Esophagus squamous epithelium (tissue), 4 donors: Measurements from ENCODE around the gene BAG2.

Experiments used
- POLR2A ChIP-seq, 4 donors: fragments of 450-650 bp; IDR thresholded peaks; one replicate each; pipeline ENCODE4 v1.6.1; 2017; ENCODE audit warnings: antibody characterized with exemption in 4 of 4, mild to moderate bottlenecking in 4 of 4, moderate library complexity in 3 of 4
- TF ChIP-seq, protein P1 (sequence below), 6 experiments: fragments of 450-650 bp in 4 of 6; fragments of 200-600 bp in 2 of 6; sonication (generic) in 2 of 6; IDR thresholded peaks; one replicate each; pipeline ENCODE4 v1.5.1; 2016 to 2019; ENCODE audit warnings: antibody characterized with exemption in 6 of 6, mild to moderate bottlenecking in 4 of 6, moderate library complexity in 4 of 6

DNA sequence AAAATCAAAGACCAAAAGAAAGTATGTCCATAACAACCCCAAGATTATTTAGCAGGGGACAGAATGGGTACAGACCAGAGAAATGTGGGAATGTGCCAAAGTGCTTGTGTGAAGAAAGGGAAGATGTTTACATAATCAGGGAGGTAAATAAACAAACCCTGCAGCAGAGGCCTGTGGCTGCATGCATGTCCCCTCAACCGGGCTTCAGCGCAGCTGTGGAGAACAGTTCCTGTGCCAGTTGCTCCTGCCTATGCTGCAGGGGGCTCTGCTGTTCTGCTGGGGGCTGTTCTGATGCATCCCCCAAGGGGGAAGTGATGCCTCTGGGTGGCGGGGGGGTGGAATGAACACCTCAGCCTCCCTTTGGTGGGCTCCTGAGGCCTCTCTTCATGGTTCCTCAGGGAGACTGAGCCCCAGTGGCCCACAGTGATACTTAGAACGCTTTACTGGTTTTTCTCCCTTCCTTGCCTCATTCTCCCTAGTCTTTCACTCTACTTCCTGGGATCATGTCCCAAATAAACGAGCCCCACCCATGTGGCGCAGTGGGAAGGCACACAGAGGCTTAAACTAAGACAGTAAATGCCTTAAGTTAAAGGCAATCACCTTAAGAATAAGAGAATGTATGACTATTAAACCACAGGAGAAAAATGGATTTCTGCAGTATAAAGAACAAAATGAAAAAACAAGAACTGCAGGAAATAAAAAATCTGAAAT lies 27.0 kb downstream of the BAG2 start:
- TF ChIP-seq, protein P1, sequence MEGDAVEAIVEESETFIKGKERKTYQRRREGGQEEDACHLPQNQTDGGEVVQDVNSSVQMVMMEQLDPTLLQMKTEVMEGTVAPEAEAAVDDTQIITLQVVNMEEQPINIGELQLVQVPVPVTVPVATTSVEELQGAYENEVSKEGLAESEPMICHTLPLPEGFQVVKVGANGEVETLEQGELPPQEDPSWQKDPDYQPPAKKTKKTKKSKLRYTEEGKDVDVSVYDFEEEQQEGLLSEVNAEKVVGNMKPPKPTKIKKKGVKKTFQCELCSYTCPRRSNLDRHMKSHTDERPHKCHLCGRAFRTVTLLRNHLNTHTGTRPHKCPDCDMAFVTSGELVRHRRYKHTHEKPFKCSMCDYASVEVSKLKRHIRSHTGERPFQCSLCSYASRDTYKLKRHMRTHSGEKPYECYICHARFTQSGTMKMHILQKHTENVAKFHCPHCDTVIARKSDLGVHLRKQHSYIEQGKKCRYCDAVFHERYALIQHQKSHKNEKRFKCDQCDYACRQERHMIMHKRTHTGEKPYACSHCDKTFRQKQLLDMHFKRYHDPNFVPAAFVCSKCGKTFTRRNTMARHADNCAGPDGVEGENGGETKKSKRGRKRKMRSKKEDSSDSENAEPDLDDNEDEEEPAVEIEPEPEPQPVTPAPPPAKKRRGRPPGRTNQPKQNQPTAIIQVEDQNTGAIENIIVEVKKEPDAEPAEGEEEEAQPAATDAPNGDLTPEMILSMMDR (IDR thresholded peaks at IDR 0.05), result no peak
- no peak for TF ChIP-seq POLR2A (IDR thresholded peaks at IDR 0.05)
